Liver (tissue), 3 donors: ENCODE results near the gene ATG2A.

Experiments
- EGR1 ChIP-seq, 2 donors: IDR thresholded peaks; 2 replicates each; pipeline ENCODE4 v1.6.1; 2016 to 2018; ENCODE audit warnings: antibody characterized with exemption in 2 of 2, low read depth in 2 of 2
- YY1 ChIP-seq: IDR thresholded peaks from 2 replicates; pipeline ENCODE4 v1.6.1; 2016; ENCODE audit warnings: antibody characterized with exemption, mild to moderate bottlenecking
- TF ChIP-seq, protein P1 (sequence below): fragments of 150-350 bp; IDR thresholded peaks from 2 replicates; pipeline ENCODE4 v1.5.1; 2017; ENCODE audit warnings: improper control_type of control experiment, low read depth, low read length; ENCODE audit not compliant: missing input control
- TF ChIP-seq, protein P2 (sequence below): IDR thresholded peaks from 2 replicates; pipeline ENCODE4 v1.6.1; 2016; ENCODE audit warnings: antibody characterized with exemption
- donor health status: healthy.
- donor health status: healthy.

DNA sequence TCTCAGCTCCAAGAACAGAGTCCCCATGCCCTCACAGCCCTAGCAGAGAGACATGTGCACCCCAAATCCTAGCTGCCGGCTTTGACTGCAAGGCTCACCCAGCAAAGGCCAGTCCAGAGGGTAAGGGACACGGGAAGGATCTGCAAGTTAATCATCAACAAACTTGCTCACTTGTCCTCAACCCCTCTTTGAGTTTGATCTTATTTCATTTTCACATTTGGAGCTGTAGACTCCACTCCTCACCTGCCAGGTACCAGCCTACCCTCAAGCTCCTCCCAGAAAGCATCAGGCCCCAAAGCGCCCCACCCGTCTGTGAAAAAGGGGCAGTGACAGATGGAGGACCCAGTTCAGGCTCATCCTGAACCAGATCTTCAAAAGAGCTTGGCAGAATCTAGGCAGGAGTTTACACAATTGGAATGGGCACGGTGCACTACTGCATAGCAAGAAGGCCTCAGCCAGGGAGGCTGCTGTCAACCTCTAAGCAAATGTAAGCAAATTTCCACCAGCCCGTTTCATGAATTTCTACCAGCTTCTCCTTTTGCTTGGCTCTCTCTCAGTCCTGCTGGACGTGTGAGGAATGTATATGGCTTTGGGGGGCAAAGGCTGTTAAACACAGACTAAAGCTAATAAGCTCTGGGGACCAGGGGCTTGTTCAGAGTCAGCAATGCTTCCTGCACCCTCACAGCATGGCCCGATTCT is 44.1 kb downstream of the ATG2A start:
- TF ChIP-seq EGR1 (IDR thresholded peaks at IDR 0.05; ENCODE audit: low read depth in 2 of 2) (no peak), YY1 (peak; percentile 9)
- TF ChIP-seq, protein P1, sequence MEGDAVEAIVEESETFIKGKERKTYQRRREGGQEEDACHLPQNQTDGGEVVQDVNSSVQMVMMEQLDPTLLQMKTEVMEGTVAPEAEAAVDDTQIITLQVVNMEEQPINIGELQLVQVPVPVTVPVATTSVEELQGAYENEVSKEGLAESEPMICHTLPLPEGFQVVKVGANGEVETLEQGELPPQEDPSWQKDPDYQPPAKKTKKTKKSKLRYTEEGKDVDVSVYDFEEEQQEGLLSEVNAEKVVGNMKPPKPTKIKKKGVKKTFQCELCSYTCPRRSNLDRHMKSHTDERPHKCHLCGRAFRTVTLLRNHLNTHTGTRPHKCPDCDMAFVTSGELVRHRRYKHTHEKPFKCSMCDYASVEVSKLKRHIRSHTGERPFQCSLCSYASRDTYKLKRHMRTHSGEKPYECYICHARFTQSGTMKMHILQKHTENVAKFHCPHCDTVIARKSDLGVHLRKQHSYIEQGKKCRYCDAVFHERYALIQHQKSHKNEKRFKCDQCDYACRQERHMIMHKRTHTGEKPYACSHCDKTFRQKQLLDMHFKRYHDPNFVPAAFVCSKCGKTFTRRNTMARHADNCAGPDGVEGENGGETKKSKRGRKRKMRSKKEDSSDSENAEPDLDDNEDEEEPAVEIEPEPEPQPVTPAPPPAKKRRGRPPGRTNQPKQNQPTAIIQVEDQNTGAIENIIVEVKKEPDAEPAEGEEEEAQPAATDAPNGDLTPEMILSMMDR: no peak
- TF ChIP-seq, protein P2, sequence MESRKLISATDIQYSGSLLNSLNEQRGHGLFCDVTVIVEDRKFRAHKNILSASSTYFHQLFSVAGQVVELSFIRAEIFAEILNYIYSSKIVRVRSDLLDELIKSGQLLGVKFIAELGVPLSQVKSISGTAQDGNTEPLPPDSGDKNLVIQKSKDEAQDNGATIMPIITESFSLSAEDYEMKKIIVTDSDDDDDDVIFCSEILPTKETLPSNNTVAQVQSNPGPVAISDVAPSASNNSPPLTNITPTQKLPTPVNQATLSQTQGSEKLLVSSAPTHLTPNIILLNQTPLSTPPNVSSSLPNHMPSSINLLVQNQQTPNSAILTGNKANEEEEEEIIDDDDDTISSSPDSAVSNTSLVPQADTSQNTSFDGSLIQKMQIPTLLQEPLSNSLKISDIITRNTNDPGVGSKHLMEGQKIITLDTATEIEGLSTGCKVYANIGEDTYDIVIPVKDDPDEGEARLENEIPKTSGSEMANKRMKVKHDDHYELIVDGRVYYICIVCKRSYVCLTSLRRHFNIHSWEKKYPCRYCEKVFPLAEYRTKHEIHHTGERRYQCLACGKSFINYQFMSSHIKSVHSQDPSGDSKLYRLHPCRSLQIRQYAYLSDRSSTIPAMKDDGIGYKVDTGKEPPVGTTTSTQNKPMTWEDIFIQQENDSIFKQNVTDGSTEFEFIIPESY: no peak
